B cell (primary cell): Measurements from ENCODE around the gene DEPDC4. TPM values are rescaled to one million over a fixed set of nuclear protein-coding genes. Genes with fewer than 3 reads are reported as not detected.
"Not testable (repeated sequence)": the region's sequence is repeated elsewhere in the genome, so short reads cannot be mapped to it uniquely, and the experiment has no call there.

Source experiments
- ATAC-seq: fragments of 200-7000 bp; cut with Tn5 transposase; one replicate; pipeline ENCODE4 v1.10.0; 2021; ENCODE audit warnings: low read depth, mild to moderate bottlenecking, moderate number of reproducible peaks, moderate library complexity
- CTCF ChIA-PET: fragments of 350-600 bp; sonication (Branson Sonifier 250); formaldehyde crosslinking; loops from one replicate; lab custom pipeline; 2021; ENCODE audit warnings: antibody characterized with exemption, inconsistent platforms; lab: Charles Lee
- POLR2A ChIA-PET: fragments of 350-600 bp; sonication (Branson Sonifier 250); formaldehyde crosslinking; loops from one replicate; lab custom pipeline; 2021; ENCODE audit warnings: antibody characterized with exemption; lab: Charles Lee
- DNase-seq: peaks from one replicate; pipeline ENCODE4 v3.0.0; 2013
- H2AFZ ChIP-seq: 2 replicates; pipeline ENCODE4 v1.6.1; 2012; ENCODE audit warnings: mild to moderate bottlenecking, low read depth, low read length; ENCODE audit not compliant: insufficient read depth, poor library complexity, severe bottlenecking
- H3K27ac ChIP-seq, 2 donors: 1 replicate in 1 of 2; 2 replicates in 1 of 2; pipeline ENCODE4 v1.5.1; 2012 to 2013; ENCODE audit warnings: low read length in 2 of 2, mild to moderate bottlenecking in 2 of 2, moderate library complexity in 1 of 2
- H3K27me3 ChIP-seq, 4 experiments: fragments of 200-600 bp in 1 of 4; sonication (generic) in 1 of 4; replicated peaks in 1 of 4; 1 replicate in 2 of 4; 2 replicates in 2 of 4; pipeline versions ENCODE4 v1.6.1 to v1.7.0; 2013 to 2016; ENCODE audit warnings: low read length in 3 of 4, mild to moderate bottlenecking in 2 of 4, mixed read lengths in 1 of 4, moderate library complexity in 1 of 4; ENCODE audit not compliant: insufficient read depth in 4 of 4, control insufficient read depth in 3 of 4; ENCODE audit errors: control extremely low read depth in 1 of 4
- H3K36me3 ChIP-seq, 2 experiments: replicated peaks in 1 of 2; 1 replicate in 1 of 2; 2 replicates in 1 of 2; pipeline versions ENCODE4 v1.6.1 to v1.7.1; 2013; ENCODE audit warnings: low read length in 1 of 2; ENCODE audit not compliant: insufficient read depth in 2 of 2, control insufficient read depth in 1 of 2; ENCODE audit errors: control extremely low read depth in 1 of 2, extremely low read depth in 1 of 2
- H3K4me1 ChIP-seq, 2 donors: fragments of 200-600 bp in 1 of 2; sonication (generic) in 1 of 2; 1 replicate in 1 of 2; 2 replicates in 1 of 2; pipeline versions ENCODE4 v1.5.1 to v1.6.1; 2013 to 2017; ENCODE audit warnings: low read length in 2 of 2; ENCODE audit not compliant: control insufficient read depth in 2 of 2, insufficient read depth in 2 of 2
- H3K4me2 ChIP-seq: replicated peaks from 2 replicates; pipeline ENCODE3; 2012; ENCODE audit warnings: mild to moderate bottlenecking, low read depth, low read length; ENCODE audit not compliant: poor library complexity, severe bottlenecking
- H3K4me3 ChIP-seq, 5 experiments: fragments of 200-600 bp in 1 of 5; sonication (generic) in 1 of 5; 1 replicate in 3 of 5; 2 replicates in 2 of 5; pipeline versions ENCODE4 v1.5.1 to v1.7.0; 2011 to 2016; ENCODE audit warnings: low read length in 4 of 5, mild to moderate bottlenecking in 4 of 5, low read depth in 2 of 5, control low read depth in 1 of 5, moderate library complexity in 1 of 5; ENCODE audit not compliant: insufficient read depth in 1 of 5; ENCODE audit errors: control extremely low read depth in 1 of 5, extremely low read depth in 1 of 5
- H3K79me2 ChIP-seq: fragments of 200-600 bp; sonication (generic); one replicate; pipeline ENCODE4 v1.6.0; 2016; ENCODE audit warnings: low read length; ENCODE audit not compliant: control insufficient read depth, insufficient read depth
- H3K9ac ChIP-seq: fragments of 200-600 bp; sonication (generic); 2 replicates; pipeline ENCODE4 v1.6.1; 2017; ENCODE audit warnings: mild to moderate bottlenecking, low read length, moderate library complexity
- H3K9me3 ChIP-seq, 3 donors: one replicate each; pipeline versions ENCODE4 v1.6.1 to v1.7.1; 2013; ENCODE audit warnings: low read length in 2 of 3; ENCODE audit not compliant: control insufficient read depth in 2 of 3, insufficient read depth in 1 of 3; ENCODE audit errors: control extremely low read depth in 1 of 3
- H4K20me1 ChIP-seq: 2 replicates; pipeline ENCODE4 v1.6.0; 2012; ENCODE audit warnings: mild to moderate bottlenecking, low read length; ENCODE audit not compliant: insufficient read depth, control insufficient read depth, poor library complexity, severe bottlenecking
- H3K27ac Mint-ChIP-seq: one replicate; pipeline ENCODE4 v1.8.0; 2021; ENCODE audit warnings: mixed read lengths
- H3K27me3 Mint-ChIP-seq: one replicate; pipeline ENCODE4 v1.8.0; 2021; ENCODE audit warnings: mixed read lengths
- H3K4me1 Mint-ChIP-seq: one replicate; pipeline ENCODE4 v1.8.0; 2021; ENCODE audit warnings: mixed read lengths
- H3K4me3 Mint-ChIP-seq: one replicate; pipeline ENCODE4 v1.8.0; 2021; ENCODE audit warnings: mixed read lengths
- H3K9me3 Mint-ChIP-seq: one replicate; pipeline ENCODE4 v1.8.0; 2022; ENCODE audit warnings: mixed read lengths; ENCODE audit not compliant: insufficient read depth
- CTCF ChIP-seq: fragments of 200-600 bp; IDR thresholded peaks from one replicate; pipeline ENCODE4 v1.8.0; 2022; ENCODE audit warnings: antibody characterized with exemption, mild to moderate bottlenecking
- EZH2 ChIP-seq: IDR thresholded peaks from 2 replicates; pipeline ENCODE4 v1.6.1; 2012; ENCODE audit warnings: borderline replicate concordance, low read depth, mild to moderate bottlenecking, moderate library complexity, low read length; ENCODE audit not compliant: insufficient read depth, poor library complexity, severe bottlenecking
- WGBS: methylation state at CpG from one replicate; pipeline ENCODE4 v1.1.5; 2013; ENCODE audit warnings: missing lambda C conversion rate; ENCODE audit not compliant: insufficient coverage; 5-methylcytosine and 5-hydroxymethylcytosine counted together
- intact Hi-C: fragments of 100-400 bp; cut with micrococcal nuclease; formaldehyde crosslinking; loops from one replicate; pipeline ENCODE4 v1.10.0; 2022
- polyA plus RNA-seq: library from polyadenylated mRNA; depleted of rRNA; stranded (reverse); fragments of >200 nt; gene quantifications from 2 replicates; pipeline ENCODE4 v1.2.3, GENCODE V29; 2012
- total RNA-seq, 2 donors: library from RNA; stranded (reverse); fragments of 120-200 nt in 1 of 2; gene quantifications; 1 replicate in 1 of 2; 2 replicates in 1 of 2; pipeline versions ENCODE4 v1.2.3 to v1.2.4, GENCODE V29; 2013 to 2022

Gene DEPDC4
- total and polyA plus RNA-seq, 2 donors (not counting 1 experiment from before 2014, with no cell fraction given), result 1.2 to 1.8 TPM

DNA sequence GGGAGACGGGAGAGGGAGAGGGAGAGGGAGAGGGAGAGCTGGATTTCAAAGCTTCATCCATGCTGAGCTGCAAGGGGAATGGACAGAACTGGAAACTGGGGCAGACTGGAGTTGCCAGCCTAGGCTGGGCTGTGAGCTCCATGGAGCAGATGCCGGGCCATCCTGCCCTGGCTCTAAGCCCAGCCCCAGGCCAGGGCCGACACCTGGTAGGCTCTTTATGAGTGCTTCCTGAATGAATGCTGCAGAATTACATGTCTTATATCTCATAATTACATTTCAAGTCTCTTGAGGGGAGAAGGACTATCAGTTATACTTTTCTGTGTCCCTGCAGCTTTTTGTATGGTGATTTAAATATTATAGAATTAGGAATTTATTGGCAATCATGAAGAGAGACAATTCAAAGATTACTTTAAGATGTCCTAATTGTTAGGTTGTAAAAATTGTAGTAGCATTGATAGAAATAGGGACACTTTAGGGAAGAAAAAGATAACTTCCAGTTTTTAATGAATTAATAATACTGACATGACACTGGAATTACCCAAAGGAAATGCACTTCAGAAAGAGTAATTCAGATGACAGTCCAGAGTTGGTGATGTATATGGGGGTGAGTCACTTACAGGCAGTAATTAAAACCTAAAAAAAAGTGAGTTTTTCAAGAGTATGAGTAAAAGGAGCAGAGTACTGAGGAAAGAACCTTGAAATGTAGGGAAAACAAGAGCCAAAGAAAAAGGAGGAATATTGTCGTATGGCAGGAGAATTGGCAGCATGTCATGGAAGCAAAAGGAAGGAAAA is 29.1 kb upstream of the DEPDC4 start:
- Mint-ChIP-seq H3K27me3 (no peaks in the 10 kb centered on the region), H3K27ac (no peak overlapping the region), H3K9me3 (no peaks in the 10 kb centered on the region), H3K4me3 (no peak overlapping the region), H3K4me1 (no peaks in the 10 kb centered on the region)
- ChIA-PET POLR2A (no interaction called here), CTCF (no interaction called here)
- no peak overlapping the region for H2AFZ ChIP-seq
- H3K27ac ChIP-seq, result no peak overlapping the region
- H3K4me3 ChIP-seq, result no peak overlapping the region
- H3K9ac ChIP-seq, result no peak overlapping the region
- H3K4me2 ChIP-seq, result no peak overlapping the region
- no peaks in the 10 kb centered on the region for H3K9me3 ChIP-seq
- H4K20me1 ChIP-seq, result no peaks in the 10 kb centered on the region
- intact Hi-C loops, result no loop called here
- ATAC-seq (no peak), DNase-seq (no peak)
- no peaks in the 10 kb centered on the region for H3K27me3 ChIP-seq
- H3K79me2 ChIP-seq, result no peaks in the 10 kb centered on the region
- TF ChIP-seq EZH2, result no peak
- TF ChIP-seq CTCF, result no peak
- WGBS, result 100% methylated on average over 1 of the region's 4 CpGs
- H3K36me3 ChIP-seq, result peaks cover 5 to 34% of the 10 kb centered on the region in 2 experiments
- no peaks in the 10 kb centered on the region for H3K4me1 ChIP-seq

GRCh38 chr12:100294366-100294765 is 27.5 kb upstream of the DEPDC4 start:
- WGBS, result no CpG with 5 or more reads among the region's 24 CpGs
- not testable (repeated sequence) for H3K4me1 ChIP-seq

More at GRCh38 chr12:100294366-100294765, 27.5 kb upstream of the DEPDC4 start:
- H3K4me1 Mint-ChIP-seq, ATAC-seq, CTCF ChIA-PET, POLR2A ChIA-PET, DNase-seq, H2AFZ ChIP-seq, H3K27ac Mint-ChIP-seq, intact Hi-C loops, H3K4me3 Mint-ChIP-seq, H3K4me3 ChIP-seq, H3K9me3 ChIP-seq, H3K79me2 ChIP-seq, H3K9ac ChIP-seq, H3K27ac ChIP-seq, H3K4me2 ChIP-seq, H4K20me1 ChIP-seq, H3K9me3 Mint-ChIP-seq, H3K27me3 Mint-ChIP-seq, H3K27me3 ChIP-seq: not testable (repeated sequence)
- H3K36me3 ChIP-seq, result peaks cover 1 to 24% of the 10 kb centered on the region in 2 experiments
